B cell (primary cell): ENCODE measurements around the gene RS1. TPM values are rescaled to one million over a fixed set of nuclear protein-coding genes. Genes with fewer than 3 reads are reported as not detected.

Experiments
- ATAC-seq: fragments of 200-7000 bp; cut with Tn5 transposase; one replicate; pipeline ENCODE4 v1.10.0; 2021; ENCODE audit warnings: low read depth, mild to moderate bottlenecking, moderate number of reproducible peaks, moderate library complexity
- CTCF ChIA-PET: fragments of 350-600 bp; sonication (Branson Sonifier 250); formaldehyde crosslinking; loops from one replicate; lab custom pipeline; 2021; ENCODE audit warnings: antibody characterized with exemption, inconsistent platforms; lab: Charles Lee
- POLR2A ChIA-PET: fragments of 350-600 bp; sonication (Branson Sonifier 250); formaldehyde crosslinking; loops from one replicate; lab custom pipeline; 2021; ENCODE audit warnings: antibody characterized with exemption; lab: Charles Lee
- DNase-seq: peaks from one replicate; pipeline ENCODE4 v3.0.0; 2013
- H2AFZ ChIP-seq: 2 replicates; pipeline ENCODE4 v1.6.1; 2012; ENCODE audit warnings: mild to moderate bottlenecking, low read depth, low read length; ENCODE audit not compliant: insufficient read depth, poor library complexity, severe bottlenecking
- H3K27ac ChIP-seq, 2 donors: 1 replicate in 1 of 2; 2 replicates in 1 of 2; pipeline ENCODE4 v1.5.1; 2012 to 2013; ENCODE audit warnings: low read length in 2 of 2, mild to moderate bottlenecking in 2 of 2, moderate library complexity in 1 of 2
- H3K27me3 ChIP-seq, 4 experiments: fragments of 200-600 bp in 1 of 4; sonication (generic) in 1 of 4; replicated peaks in 1 of 4; 1 replicate in 2 of 4; 2 replicates in 2 of 4; pipeline versions ENCODE4 v1.6.1 to v1.7.0; 2013 to 2016; ENCODE audit warnings: low read length in 3 of 4, mild to moderate bottlenecking in 2 of 4, mixed read lengths in 1 of 4, moderate library complexity in 1 of 4; ENCODE audit not compliant: insufficient read depth in 4 of 4, control insufficient read depth in 3 of 4; ENCODE audit errors: control extremely low read depth in 1 of 4
- H3K36me3 ChIP-seq, 2 experiments: replicated peaks in 1 of 2; 1 replicate in 1 of 2; 2 replicates in 1 of 2; pipeline versions ENCODE4 v1.6.1 to v1.7.1; 2013; ENCODE audit warnings: low read length in 1 of 2; ENCODE audit not compliant: insufficient read depth in 2 of 2, control insufficient read depth in 1 of 2; ENCODE audit errors: control extremely low read depth in 1 of 2, extremely low read depth in 1 of 2
- H3K4me1 ChIP-seq, 2 donors: fragments of 200-600 bp in 1 of 2; sonication (generic) in 1 of 2; 1 replicate in 1 of 2; 2 replicates in 1 of 2; pipeline versions ENCODE4 v1.5.1 to v1.6.1; 2013 to 2017; ENCODE audit warnings: low read length in 2 of 2; ENCODE audit not compliant: control insufficient read depth in 2 of 2, insufficient read depth in 2 of 2
- H3K4me2 ChIP-seq: replicated peaks from 2 replicates; pipeline ENCODE3; 2012; ENCODE audit warnings: mild to moderate bottlenecking, low read depth, low read length; ENCODE audit not compliant: poor library complexity, severe bottlenecking
- H3K4me3 ChIP-seq, 5 experiments: fragments of 200-600 bp in 1 of 5; sonication (generic) in 1 of 5; 1 replicate in 3 of 5; 2 replicates in 2 of 5; pipeline versions ENCODE4 v1.5.1 to v1.7.0; 2011 to 2016; ENCODE audit warnings: low read length in 4 of 5, mild to moderate bottlenecking in 4 of 5, low read depth in 2 of 5, control low read depth in 1 of 5, moderate library complexity in 1 of 5; ENCODE audit not compliant: insufficient read depth in 1 of 5; ENCODE audit errors: control extremely low read depth in 1 of 5, extremely low read depth in 1 of 5
- H3K79me2 ChIP-seq: fragments of 200-600 bp; sonication (generic); one replicate; pipeline ENCODE4 v1.6.0; 2016; ENCODE audit warnings: low read length; ENCODE audit not compliant: control insufficient read depth, insufficient read depth
- H3K9ac ChIP-seq: fragments of 200-600 bp; sonication (generic); 2 replicates; pipeline ENCODE4 v1.6.1; 2017; ENCODE audit warnings: mild to moderate bottlenecking, low read length, moderate library complexity
- H3K9me3 ChIP-seq, 3 donors: one replicate each; pipeline versions ENCODE4 v1.6.1 to v1.7.1; 2013; ENCODE audit warnings: low read length in 2 of 3; ENCODE audit not compliant: control insufficient read depth in 2 of 3, insufficient read depth in 1 of 3; ENCODE audit errors: control extremely low read depth in 1 of 3
- H4K20me1 ChIP-seq: 2 replicates; pipeline ENCODE4 v1.6.0; 2012; ENCODE audit warnings: mild to moderate bottlenecking, low read length; ENCODE audit not compliant: insufficient read depth, control insufficient read depth, poor library complexity, severe bottlenecking
- H3K27ac Mint-ChIP-seq: one replicate; pipeline ENCODE4 v1.8.0; 2021; ENCODE audit warnings: mixed read lengths
- H3K27me3 Mint-ChIP-seq: one replicate; pipeline ENCODE4 v1.8.0; 2021; ENCODE audit warnings: mixed read lengths
- H3K4me1 Mint-ChIP-seq: one replicate; pipeline ENCODE4 v1.8.0; 2021; ENCODE audit warnings: mixed read lengths
- H3K4me3 Mint-ChIP-seq: one replicate; pipeline ENCODE4 v1.8.0; 2021; ENCODE audit warnings: mixed read lengths
- H3K9me3 Mint-ChIP-seq: one replicate; pipeline ENCODE4 v1.8.0; 2022; ENCODE audit warnings: mixed read lengths; ENCODE audit not compliant: insufficient read depth
- CTCF ChIP-seq: fragments of 200-600 bp; IDR thresholded peaks from one replicate; pipeline ENCODE4 v1.8.0; 2022; ENCODE audit warnings: antibody characterized with exemption, mild to moderate bottlenecking
- EZH2 ChIP-seq: IDR thresholded peaks from 2 replicates; pipeline ENCODE4 v1.6.1; 2012; ENCODE audit warnings: borderline replicate concordance, low read depth, mild to moderate bottlenecking, moderate library complexity, low read length; ENCODE audit not compliant: insufficient read depth, poor library complexity, severe bottlenecking
- WGBS: methylation state at CpG from one replicate; pipeline ENCODE4 v1.1.5; 2013; ENCODE audit warnings: missing lambda C conversion rate; ENCODE audit not compliant: insufficient coverage; 5-methylcytosine and 5-hydroxymethylcytosine counted together
- intact Hi-C: fragments of 100-400 bp; cut with micrococcal nuclease; formaldehyde crosslinking; loops from one replicate; pipeline ENCODE4 v1.10.0; 2022
- polyA plus RNA-seq: library from polyadenylated mRNA; depleted of rRNA; stranded (reverse); fragments of >200 nt; gene quantifications from 2 replicates; pipeline ENCODE4 v1.2.3, GENCODE V29; 2012
- total RNA-seq, 2 donors: library from RNA; stranded (reverse); fragments of 120-200 nt in 1 of 2; gene quantifications; 1 replicate in 1 of 2; 2 replicates in 1 of 2; pipeline versions ENCODE4 v1.2.3 to v1.2.4, GENCODE V29; 2013 to 2022

RS1 gene
- total and polyA plus RNA-seq, 2 donors (not counting 1 experiment from before 2014, with no cell fraction given), result not detected

DNA sequence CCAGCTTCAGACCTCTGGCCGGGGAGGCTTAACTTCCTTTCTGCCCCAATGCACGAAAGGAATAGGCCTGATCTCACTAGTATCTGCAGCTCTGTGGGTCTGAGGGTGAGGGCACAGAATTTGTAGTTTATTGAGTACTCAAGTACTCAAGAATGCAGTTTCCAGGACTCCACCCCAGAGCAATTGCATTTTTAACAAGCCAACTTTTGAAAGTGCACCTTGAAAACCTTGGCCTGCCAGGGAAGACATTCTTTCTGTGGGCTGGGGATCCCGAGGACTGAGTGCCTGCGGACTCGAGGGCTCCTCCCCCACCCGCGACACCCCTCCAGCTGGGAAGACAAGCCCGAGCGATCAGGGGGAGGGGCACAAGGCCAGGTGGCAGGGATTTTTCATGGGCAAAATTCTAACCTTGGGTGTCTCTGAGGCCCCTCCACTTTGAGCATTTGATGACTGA, 22.4 kb downstream of the RS1 start:
- H3K27ac Mint-ChIP-seq, result no peak overlapping the region
- Histone ChIP-seq H3K9ac (no peak overlapping the region), H3K36me3 (no peaks in the 10 kb centered on the region), H3K27me3 (no peaks in the 10 kb centered on the region), H3K4me2 (no peak overlapping the region), H3K79me2 (no peaks in the 10 kb centered on the region), H3K27ac (no peak overlapping the region), H4K20me1 (no peaks in the 10 kb centered on the region), H3K4me1 (no peaks in the 10 kb centered on the region), H3K4me3 (no peak overlapping the region), H3K9me3 (no peaks in the 10 kb centered on the region), H2AFZ (no peak overlapping the region)
- no peaks in the 10 kb centered on the region for H3K9me3 Mint-ChIP-seq
- no peak overlapping the region for H3K4me3 Mint-ChIP-seq
- TF ChIP-seq CTCF, result no peak
- no peak for TF ChIP-seq EZH2
- DNase-seq, result no peak
- H3K27me3 Mint-ChIP-seq, result no peaks in the 10 kb centered on the region
- H3K4me1 Mint-ChIP-seq, result no peaks in the 10 kb centered on the region
- CTCF ChIA-PET, result no interaction called here
- 80% methylated on average over 1 of the region's 9 CpGs for WGBS
- POLR2A ChIA-PET, result no interaction called here
- intact Hi-C loops, result no loop called here
- no peak for ATAC-seq

- H3K27ac Mint-ChIP-seq, result no peak overlapping the region
- intact Hi-C loops, result no loop called here
- CTCF ChIA-PET, result interaction anchor here (0.5 kb wide), 1 partner anchor 266 kb away, joined by 4 read pairs; no protein-coding TSS in a partner anchor
Observed at GRCh38 chrX:18647621-18648020, 24.3 kb downstream of the RS1 start.

More at GRCh38 chrX:18647621-18648020, 24.3 kb downstream of the RS1 start:
- H3K9me3 Mint-ChIP-seq, result no peaks in the 10 kb centered on the region
- H3K36me3 ChIP-seq, result no peaks in the 10 kb centered on the region
- no peaks in the 10 kb centered on the region for H3K79me2 ChIP-seq
- ATAC-seq (no peak), DNase-seq (no peak)
- no peaks in the 10 kb centered on the region for H3K27me3 Mint-ChIP-seq
- TF ChIP-seq CTCF, result no peak
- no peak for TF ChIP-seq EZH2
- no peaks in the 10 kb centered on the region for H3K4me1 ChIP-seq
- no peaks in the 10 kb centered on the region for H3K27me3 ChIP-seq
- H4K20me1 ChIP-seq, result no peaks in the 10 kb centered on the region
- WGBS, result no CpG with 5 or more reads among the region's 4 CpGs
- H3K9ac ChIP-seq, result no peak overlapping the region
- H3K4me2 ChIP-seq, result no peak overlapping the region
- H3K27ac ChIP-seq, result no peak overlapping the region
- H3K4me3 Mint-ChIP-seq, result no peak overlapping the region
- POLR2A ChIA-PET, result no interaction called here
- H3K4me3 ChIP-seq, result no peak overlapping the region
- H3K4me1 Mint-ChIP-seq, result no peaks in the 10 kb centered on the region
- H2AFZ ChIP-seq, result no peak overlapping the region
- H3K9me3 ChIP-seq, result no peaks in the 10 kb centered on the region
